ENCODE data around the gene DUSP1. TPM values are rescaled to one million over a fixed set of nuclear protein-coding genes. Genes with fewer than 3 reads are reported as not detected.
A peak's percentile ranks its signal among the peaks of the same experiment; 100 is the strongest.

Gene DUSP1
- total and polyA plus RNA-seq, 10 donors: 46.0 to 818 (median 239) TPM

GRCh38 chr5:172768098-172768572 lies 2.9 kb downstream of the DUSP1 start:
- no peaks in the 10 kb centered on the region for H3K9me3 ChIP-seq
- 64 to 82% (median 81%) methylated on average over 5 of the region's 5 CpGs for WGBS, 5 donors
- intact Hi-C loops (cut with DNase I; ENCODE audit: low total_unique reads): loop anchor here (5.0 kb wide), 1 partner anchor 51 kb away; no protein-coding TSS in a partner anchor
- no peaks in the 10 kb centered on the region for H3K27me3 ChIP-seq (replicated peaks in 1 of 7)
- H3K4me3 ChIP-seq: peak overlapping the region; percentile 58 to 87 (median 70)
- H3K27ac ChIP-seq: peak overlapping the region; percentile 98 to 100 (median 100)
- TF ChIP-seq POLR2AphosphoS5 (IDR thresholded peaks at IDR 0.05) (no peak), POLR2A (IDR thresholded peaks at IDR 0.05) (no peak)
- TF ChIP-seq, protein P1, sequence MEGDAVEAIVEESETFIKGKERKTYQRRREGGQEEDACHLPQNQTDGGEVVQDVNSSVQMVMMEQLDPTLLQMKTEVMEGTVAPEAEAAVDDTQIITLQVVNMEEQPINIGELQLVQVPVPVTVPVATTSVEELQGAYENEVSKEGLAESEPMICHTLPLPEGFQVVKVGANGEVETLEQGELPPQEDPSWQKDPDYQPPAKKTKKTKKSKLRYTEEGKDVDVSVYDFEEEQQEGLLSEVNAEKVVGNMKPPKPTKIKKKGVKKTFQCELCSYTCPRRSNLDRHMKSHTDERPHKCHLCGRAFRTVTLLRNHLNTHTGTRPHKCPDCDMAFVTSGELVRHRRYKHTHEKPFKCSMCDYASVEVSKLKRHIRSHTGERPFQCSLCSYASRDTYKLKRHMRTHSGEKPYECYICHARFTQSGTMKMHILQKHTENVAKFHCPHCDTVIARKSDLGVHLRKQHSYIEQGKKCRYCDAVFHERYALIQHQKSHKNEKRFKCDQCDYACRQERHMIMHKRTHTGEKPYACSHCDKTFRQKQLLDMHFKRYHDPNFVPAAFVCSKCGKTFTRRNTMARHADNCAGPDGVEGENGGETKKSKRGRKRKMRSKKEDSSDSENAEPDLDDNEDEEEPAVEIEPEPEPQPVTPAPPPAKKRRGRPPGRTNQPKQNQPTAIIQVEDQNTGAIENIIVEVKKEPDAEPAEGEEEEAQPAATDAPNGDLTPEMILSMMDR (IDR thresholded peaks at IDR 0.05 in 8 of 11, conservative IDR thresholded peaks at IDR 0.05 in 3 of 11): no peak
- peaks cover 3 to 37% (median 23%) of the 10 kb centered on the region in 6 donors for H3K36me3 ChIP-seq
- H3K4me1 ChIP-seq: peaks cover 31 to 89% (median 74%) of the 10 kb centered on the region in 6 donors
- no peak for DNase-seq

GRCh38 chr5:172766287-172767108 lies 4.5 kb downstream of the DUSP1 start:
- no peak for DNase-seq
- intact Hi-C loops (cut with DNase I; ENCODE audit: low total_unique reads): loop anchor here (5.0 kb wide), 1 partner anchor 49 kb away; no protein-coding TSS in a partner anchor
- 51 to 68% (median 57%) methylated on average over 16 to 17 of the region's 17 CpGs for WGBS, 5 donors
- H3K27ac ChIP-seq: peak overlapping the region; percentile 98 to 100 (median 100)
- H3K36me3 ChIP-seq: peaks cover 3 to 37% (median 23%) of the 10 kb centered on the region in 6 donors
- TF ChIP-seq POLR2A (IDR thresholded peaks at IDR 0.05) (peak; percentile 36 to 71 (median 67)), POLR2AphosphoS5 (IDR thresholded peaks at IDR 0.05) (peak; percentile 18 to 97 (median 78))
- TF ChIP-seq, protein P1 (IDR thresholded peaks at IDR 0.05 in 8 of 11, conservative IDR thresholded peaks at IDR 0.05 in 3 of 11): no peak
- no peaks in the 10 kb centered on the region for H3K27me3 ChIP-seq (replicated peaks in 1 of 7)
- peaks cover 17 to 72% (median 59%) of the 10 kb centered on the region in 6 donors for H3K4me1 ChIP-seq
- no peaks in the 10 kb centered on the region for H3K9me3 ChIP-seq
- H3K4me3 ChIP-seq: peak overlapping the region in 7 of 8 donors; percentile 58 to 87 (median 66)

- Histone ChIP-seq H3K9me3 (no peaks in the 10 kb centered on the region), H3K4me3 (peak overlapping the region in 6 of 8 donors; percentile 9 to 87 (median 70)), H3K27me3 (replicated peaks in 1 of 7) (no peaks in the 10 kb centered on the region), H3K36me3 (peaks cover 3 to 37% (median 23%) of the 10 kb centered on the region in 6 donors), H3K4me1 (peaks cover 17 to 71% (median 55%) of the 10 kb centered on the region in 6 donors), H3K27ac (peak overlapping the region; percentile 67 to 100 (median 100))
- TF ChIP-seq POLR2A (IDR thresholded peaks at IDR 0.05) (peak in 1 of 3 donors; percentile 42), POLR2AphosphoS5 (IDR thresholded peaks at IDR 0.05) (no peak)
- intact Hi-C loops (cut with DNase I; ENCODE audit: low total_unique reads): loop anchor here (5.0 kb wide), 1 partner anchor 49 kb away; no protein-coding TSS in a partner anchor
- no peak for DNase-seq
- WGBS, 5 donors: 44 to 65% (median 56%) methylated on average over 4 of the region's 4 CpGs
These were observed 5.2 kb downstream of the DUSP1 start for GRCh38 chr5:172765766-172766286.

- intact Hi-C loops (cut with DNase I; ENCODE audit: low total_unique reads): loop anchor here (5.0 kb wide), 1 partner anchor 48 kb away; no protein-coding TSS in a partner anchor
- peak in 1 of 3 donors; percentile 27 for TF ChIP-seq POLR2A (IDR thresholded peaks at IDR 0.05)
- TF ChIP-seq, protein P1 (IDR thresholded peaks at IDR 0.05 in 8 of 11, conservative IDR thresholded peaks at IDR 0.05 in 3 of 11): peak in 1 of 11 experiments; percentile 23
- peak; percentile 87 to 92 (median 89) for TF ChIP-seq POLR2AphosphoS5 (IDR thresholded peaks at IDR 0.05)
These were observed 5.9 kb downstream of the DUSP1 start for GRCh38 chr5:172764861-172765765.

More at GRCh38 chr5:172764861-172765765, 5.9 kb downstream of the DUSP1 start:
- peak overlapping the region; percentile 67 to 100 (median 100) for H3K27ac ChIP-seq
- DNase-seq: peak; percentile 98
- peak overlapping the region; percentile 18 to 87 (median 37) for H3K4me3 ChIP-seq
- 8 to 9% (median 9%) methylated on average over 22 to 24 of the region's 24 CpGs for WGBS, 5 donors
- H3K36me3 ChIP-seq: peaks cover 3 to 37% (median 23%) of the 10 kb centered on the region in 6 donors
- H3K4me1 ChIP-seq: peaks cover 17 to 70% (median 54%) of the 10 kb centered on the region in 6 donors
- H3K27me3 ChIP-seq (replicated peaks in 1 of 7): no peaks in the 10 kb centered on the region
- H3K9me3 ChIP-seq: peaks cover 0 to 3% (median 0%) of the 10 kb centered on the region in 8 donors

All from spleen (tissue), 11 donors.